GM23338 (cell line): ENCODE data around the gene AGPAT3. TPM values are rescaled to one million over a fixed set of nuclear protein-coding genes. Genes with fewer than 3 reads are reported as not detected.

Experiments used
- ATAC-seq: fragments of 200-7000 bp; cut with Tn5 transposase; 3 replicates; pipeline ENCODE4 v1.9.1; 2020
- DNase-seq: peaks from one replicate; pipeline ENCODE4 v3.0.0-alpha.2; 2015; ENCODE audit warnings: low spot score
- H2AFZ ChIP-seq: fragments of 200-600 bp; sonication (generic); 2 replicates; pipeline ENCODE4 v1.8.0; 2016; ENCODE audit warnings: antibody characterized with exemption, mild to moderate bottlenecking, moderate library complexity
- H3F3A ChIP-seq: fragments of 200-600 bp; sonication (generic); replicated peaks from 2 replicates; pipeline ENCODE4 v1.8.0; 2017; ENCODE audit warnings: antibody characterized with exemption, mixed run types, low read depth
- H3K27ac ChIP-seq: fragments of 200-600 bp; sonication (generic); 2 replicates; pipeline ENCODE4 v1.6.1; 2016; ENCODE audit warnings: low read depth
- H3K27me3 ChIP-seq: fragments of 200-600 bp; sonication (generic); 2 replicates; pipeline ENCODE4 v1.8.0; 2016; ENCODE audit warnings: mild to moderate bottlenecking, mixed run types, moderate library complexity; ENCODE audit not compliant: insufficient read depth
- H3K36me3 ChIP-seq: fragments of 200-600 bp; sonication (generic); 2 replicates; pipeline ENCODE4 v1.8.0; 2016; ENCODE audit warnings: mild to moderate bottlenecking; ENCODE audit not compliant: insufficient read depth
- H3K4me1 ChIP-seq: fragments of 200-600 bp; sonication (generic); 2 replicates; pipeline ENCODE4 v1.8.0; 2016; ENCODE audit warnings: mild to moderate bottlenecking, moderate library complexity; ENCODE audit not compliant: insufficient read depth
- H3K4me2 ChIP-seq: fragments of 200-600 bp; sonication (generic); 2 replicates; pipeline ENCODE4 v1.7.1; 2017; ENCODE audit warnings: mixed run types
- H3K4me3 ChIP-seq: fragments of 200-600 bp; sonication (generic); 2 replicates; pipeline ENCODE4 v1.6.1; 2016; ENCODE audit warnings: mixed run types
- H3K79me2 ChIP-seq: fragments of 200-600 bp; sonication (generic); replicated peaks from 2 replicates; pipeline ENCODE4 v1.8.0; 2017; ENCODE audit warnings: mild to moderate bottlenecking; ENCODE audit not compliant: insufficient read depth
- H3K9me2 ChIP-seq: fragments of 200-600 bp; sonication (generic); 2 replicates; pipeline ENCODE4 v1.8.0; 2017; ENCODE audit not compliant: insufficient read depth
- H4K20me1 ChIP-seq: fragments of 200-600 bp; sonication (generic); replicated peaks from 2 replicates; pipeline ENCODE4 v1.8.0; 2017; ENCODE audit warnings: mild to moderate bottlenecking; ENCODE audit not compliant: insufficient read depth
- H3K27ac Mint-ChIP-seq: 2 replicates; pipeline ENCODE4 v1.8.0; 2020; ENCODE audit warnings: inconsistent platforms, mild to moderate bottlenecking, moderate library complexity, mixed read lengths
- H3K27me3 Mint-ChIP-seq: 3 replicates; pipeline ENCODE4 v1.8.0; 2022; ENCODE audit warnings: low read depth, mild to moderate bottlenecking, moderate library complexity, mixed read lengths, inconsistent platforms; ENCODE audit not compliant: insufficient read depth, poor library complexity
- H3K36me3 Mint-ChIP-seq: 3 replicates; pipeline ENCODE4 v1.8.0; 2021; ENCODE audit warnings: low read depth, mild to moderate bottlenecking, inconsistent platforms, moderate library complexity, mixed read lengths
- H3K4me1 Mint-ChIP-seq: 3 replicates; pipeline ENCODE4 v1.8.0; 2020; ENCODE audit warnings: mild to moderate bottlenecking, inconsistent platforms, mixed read lengths
- H3K4me3 Mint-ChIP-seq: 3 replicates; pipeline ENCODE4 v1.8.0; 2021; ENCODE audit warnings: moderate library complexity, mild to moderate bottlenecking, inconsistent platforms, mixed read lengths
- H3K9me3 Mint-ChIP-seq: 3 replicates; pipeline ENCODE4 v1.8.0; 2020; ENCODE audit warnings: moderate library complexity, mild to moderate bottlenecking, inconsistent platforms, mixed read lengths
- CTCF ChIP-seq, 2 experiments: fragments of 200-600 bp in 1 of 2; sonication (generic) in 1 of 2; conservative IDR thresholded peaks; 2 replicates each; pipeline versions ENCODE4 v1.5.1 to v1.6.1; 2016 to 2017; ENCODE audit warnings: antibody characterized with exemption in 2 of 2, low read depth in 2 of 2, mild to moderate bottlenecking in 2 of 2, moderate library complexity in 1 of 2
- ETS1 ChIP-seq: IDR thresholded peaks from 2 replicates; pipeline ENCODE4 v1.6.1; 2016; ENCODE audit warnings: antibody characterized with exemption
- EZH2 ChIP-seq: fragments of 200-600 bp; sonication (generic); IDR thresholded peaks from one replicate; pipeline ENCODE4 v1.8.0; 2017; ENCODE audit warnings: antibody characterized with exemption, mild to moderate bottlenecking, low read depth; ENCODE audit not compliant: unreplicated experiment
- EZH2phosphoT487 ChIP-seq: fragments of 200-600 bp; sonication (generic); IDR thresholded peaks from one replicate; pipeline ENCODE4 v1.8.1; 2018; ENCODE audit warnings: antibody characterized with exemption; ENCODE audit not compliant: unreplicated experiment
- JUNB ChIP-seq: IDR thresholded peaks from one replicate; pipeline ENCODE4 v1.6.1; 2016; ENCODE audit warnings: antibody characterized with exemption; ENCODE audit not compliant: unreplicated experiment
- REST ChIP-seq: IDR thresholded peaks from one replicate; pipeline ENCODE4 v1.6.1; 2018; ENCODE audit warnings: antibody characterized with exemption; ENCODE audit not compliant: unreplicated experiment
- STAT1 ChIP-seq: IDR thresholded peaks from one replicate; pipeline ENCODE4 v1.6.1; 2016; ENCODE audit warnings: antibody characterized with exemption; ENCODE audit not compliant: unreplicated experiment
- polyA plus RNA-seq: library from polyadenylated mRNA; unstranded; fragments of >200 nt; fragmentation: Nextera tagmentation; extraction: Ambion mirVana; gene quantifications from 2 replicates; pipeline ENCODE4 v1.2.1, GENCODE V29; 2016
- total RNA-seq: library from RNA; depleted of rRNA; stranded (reverse); fragments of >200 nt; shearing (Covaris generic); gene quantifications from 2 replicates; pipeline ENCODE4 v1.2.3, GENCODE V29; 2014

The AGPAT3 gene
- total and polyA plus RNA-seq, 2 experiments from 2014 or later, result 2.1 to 6.1 TPM

GRCh38 chr21:43834146-43834905, 30.7 kb upstream of the AGPAT3 start:
- DNase-seq, result no peak

More at GRCh38 chr21:43834146-43834905, 30.7 kb upstream of the AGPAT3 start:
- no peak overlapping the region for H3K4me3 ChIP-seq
- Mint-ChIP-seq H3K4me3 (no peak overlapping the region), H3K36me3 (no peaks in the 10 kb centered on the region; the same call in 2 of the 3 replicates), H3K27ac (no peak overlapping the region), H3K27me3 (peaks cover 10% of the 10 kb centered on the region), H3K4me1 (no peaks in the 10 kb centered on the region), H3K9me3 (peaks cover 3% of the 10 kb centered on the region; the same call in 2 of the 3 replicates)
- no peaks in the 10 kb centered on the region for H3K9me2 ChIP-seq
- no peaks in the 10 kb centered on the region for H3K36me3 ChIP-seq
- TF ChIP-seq CTCF (conservative IDR thresholded peaks at IDR 0.05; ENCODE audit: low read depth in 2 of 2) (no peak), REST (no peak), JUNB (no peak), ETS1 (no peak), EZH2 (no peak), STAT1 (no peak), EZH2phosphoT487 (no peak)
- H3K27ac ChIP-seq, result no peak overlapping the region
- no peak overlapping the region for H3K4me2 ChIP-seq
- H3F3A ChIP-seq, result no peaks in the 10 kb centered on the region
- no peak; the same call in 2 of the 3 replicates for ATAC-seq
- no peaks in the 10 kb centered on the region for H3K79me2 ChIP-seq
- H2AFZ ChIP-seq, result no peak overlapping the region
- H3K27me3 ChIP-seq, result no peaks in the 10 kb centered on the region
- no peaks in the 10 kb centered on the region for H3K4me1 ChIP-seq
- no peaks in the 10 kb centered on the region for H4K20me1 ChIP-seq
